ENCODE data around the gene FARS2. TPM values are rescaled to one million over a fixed set of nuclear protein-coding genes. Genes with fewer than 3 reads are reported as not detected.

FARS2 gene
- total and polyA plus RNA-seq, 7 donors: 10.6 to 17.5 (median 14.4) TPM

Other genes starting within 250 kb of the FARS2 start
- under 1 TPM; 0.10 to 0.50 (median 0.33) TPM for gene PPP1R3G, start 176.2 kb upstream of the FARS2 start, total RNA-seq
- gene PPP1R3G, start 176.2 kb upstream of the FARS2 start, polyA plus RNA-seq: under 1 TPM; 0.06 to 0.13 (median 0.09) TPM
- gene LYRM4, start 563 bp upstream of the FARS2 start, total RNA-seq: 10 to 100 TPM; 11.3 to 21.1 (median 16.2) TPM
- 10 to 100 TPM; 13.4 to 19.1 (median 15.0) TPM for gene LYRM4, start 563 bp upstream of the FARS2 start, polyA plus RNA-seq